HEK293 (cell line): ENCODE results near the gene BCL2L1.

Experiments
- CTCF ChIP-seq: fragments of 450-650 bp; formaldehyde crosslinking; IDR thresholded peaks from 2 replicates; pipeline ENCODE4 v1.5.1; 2016; ENCODE audit warnings: missing biosample characterization, missing genetic modification characterization
- SP2 ChIP-seq: fragments of 450-650 bp; formaldehyde crosslinking; IDR thresholded peaks from 2 replicates; pipeline ENCODE4 v1.5.1; 2016; ENCODE audit warnings: missing biosample characterization, missing genetic modification characterization
- ZFP69B ChIP-seq: fragments of 450-650 bp; formaldehyde crosslinking; IDR thresholded peaks from 2 replicates; pipeline ENCODE4 v1.5.1; 2016; ENCODE audit warnings: missing biosample characterization, missing genetic modification characterization
- ZNF624 ChIP-seq: fragments of 450-650 bp; formaldehyde crosslinking; IDR thresholded peaks from 2 replicates; pipeline ENCODE4 v1.5.1; 2017; ENCODE audit warnings: missing biosample characterization, missing genetic modification characterization

DNA sequence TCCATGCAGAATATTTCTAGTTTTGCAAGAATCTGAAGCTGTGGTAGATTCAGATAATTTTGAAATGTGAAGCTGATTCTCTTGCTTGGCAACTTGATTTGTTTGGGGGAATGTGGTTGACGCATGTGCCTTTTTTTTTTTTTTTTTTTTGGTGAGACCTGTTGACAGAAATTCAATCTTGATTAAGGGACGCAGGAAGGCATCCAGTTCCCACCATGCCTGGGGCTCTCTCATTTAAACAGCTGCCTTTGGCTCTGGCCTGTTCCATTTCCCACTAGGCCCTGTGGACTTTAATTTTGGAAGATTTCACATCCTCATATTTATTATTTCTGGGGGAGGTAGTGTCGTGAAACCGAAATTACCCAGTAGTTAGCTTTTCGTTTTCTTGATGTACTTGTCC, 25.0 kb upstream of the BCL2L1 start:
- no peak for TF ChIP-seq ZNF624
- TF ChIP-seq CTCF (tag by site-specific recombination), result no peak
- no peak for TF ChIP-seq ZFP69B (tag by site-specific recombination)
- TF ChIP-seq SP2 (tag by site-specific recombination), result no peak
